AG09319 (cell line): ENCODE data around the gene POLR3K.
"Not testable (repeated sequence)": the region's sequence is repeated elsewhere in the genome, so short reads cannot be mapped to it uniquely, and the experiment has no call there.

ENCODE experiments used
- DNase-seq: peaks from one replicate; pipeline ENCODE4 v3.0.0-alpha.2; 2010; ENCODE audit warnings: low read depth; ENCODE audit errors: extremely low read depth
- TF ChIP-seq, protein P1 (sequence below): IDR thresholded peaks from 2 replicates; pipeline ENCODE4 v1.5.1; 2011; ENCODE audit warnings: low read depth, mild to moderate bottlenecking, inconsistent platforms, low read length, moderate library complexity

Gene POLR3K

DNA sequence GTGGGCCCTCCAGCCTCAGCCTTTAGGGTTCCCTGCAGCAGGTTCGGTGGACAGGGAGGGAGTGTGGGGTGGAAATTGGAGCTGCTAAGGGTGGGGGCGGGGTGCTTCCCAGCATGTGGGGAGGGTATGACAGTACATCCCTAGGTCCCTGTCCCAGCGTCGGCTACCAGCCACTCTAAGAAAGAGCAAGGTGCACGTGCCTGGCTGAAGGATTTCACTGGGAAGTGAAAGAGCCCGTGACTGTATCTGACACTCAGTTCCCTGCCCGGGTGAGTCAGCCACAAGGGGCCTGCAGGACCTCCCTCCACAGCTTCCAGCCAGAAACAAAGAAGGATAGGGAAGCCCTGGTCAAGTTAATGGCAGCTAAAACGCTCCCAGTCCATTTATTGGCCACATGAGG lies 4.3 kb upstream of the POLR3K start:
- DNase-seq: no peak
- TF ChIP-seq, protein P1, sequence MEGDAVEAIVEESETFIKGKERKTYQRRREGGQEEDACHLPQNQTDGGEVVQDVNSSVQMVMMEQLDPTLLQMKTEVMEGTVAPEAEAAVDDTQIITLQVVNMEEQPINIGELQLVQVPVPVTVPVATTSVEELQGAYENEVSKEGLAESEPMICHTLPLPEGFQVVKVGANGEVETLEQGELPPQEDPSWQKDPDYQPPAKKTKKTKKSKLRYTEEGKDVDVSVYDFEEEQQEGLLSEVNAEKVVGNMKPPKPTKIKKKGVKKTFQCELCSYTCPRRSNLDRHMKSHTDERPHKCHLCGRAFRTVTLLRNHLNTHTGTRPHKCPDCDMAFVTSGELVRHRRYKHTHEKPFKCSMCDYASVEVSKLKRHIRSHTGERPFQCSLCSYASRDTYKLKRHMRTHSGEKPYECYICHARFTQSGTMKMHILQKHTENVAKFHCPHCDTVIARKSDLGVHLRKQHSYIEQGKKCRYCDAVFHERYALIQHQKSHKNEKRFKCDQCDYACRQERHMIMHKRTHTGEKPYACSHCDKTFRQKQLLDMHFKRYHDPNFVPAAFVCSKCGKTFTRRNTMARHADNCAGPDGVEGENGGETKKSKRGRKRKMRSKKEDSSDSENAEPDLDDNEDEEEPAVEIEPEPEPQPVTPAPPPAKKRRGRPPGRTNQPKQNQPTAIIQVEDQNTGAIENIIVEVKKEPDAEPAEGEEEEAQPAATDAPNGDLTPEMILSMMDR: no peak

DNA sequence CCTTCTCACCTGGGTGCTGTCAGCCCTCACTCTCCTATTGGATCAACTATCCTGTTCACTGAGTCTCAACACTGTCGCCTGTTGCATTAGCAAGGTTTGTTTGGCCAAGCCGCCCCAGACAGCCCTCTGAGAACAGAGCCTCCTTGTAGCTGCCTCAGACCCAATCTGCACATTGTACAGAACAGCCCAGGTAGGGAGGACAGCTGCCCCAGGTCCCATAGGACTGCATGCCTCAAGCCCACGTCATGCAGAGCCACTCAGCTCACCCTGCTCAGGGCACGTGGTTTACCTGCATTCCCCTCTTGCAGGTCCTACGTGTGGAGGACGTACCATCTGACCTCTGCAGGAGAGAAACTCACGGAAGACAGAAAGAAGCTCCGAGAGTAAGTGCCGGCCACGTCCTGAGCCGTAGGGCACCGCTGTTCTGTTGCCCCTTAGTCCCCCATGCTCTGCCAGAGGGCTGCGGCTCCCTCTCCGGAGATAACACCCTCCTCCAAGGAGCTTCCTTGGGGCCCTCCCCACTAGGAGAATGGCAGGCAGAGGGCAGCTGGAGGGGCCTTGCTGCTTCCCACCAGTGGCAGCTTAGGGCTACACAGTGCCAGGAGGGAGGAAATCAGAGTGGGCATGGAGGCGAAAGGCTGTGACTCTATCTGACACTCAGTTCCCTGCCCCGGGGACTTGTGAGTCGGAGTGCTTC lies 3.0 kb upstream of the POLR3K start:
- no peak for DNase-seq
- TF ChIP-seq, protein P1: no peak

DNA sequence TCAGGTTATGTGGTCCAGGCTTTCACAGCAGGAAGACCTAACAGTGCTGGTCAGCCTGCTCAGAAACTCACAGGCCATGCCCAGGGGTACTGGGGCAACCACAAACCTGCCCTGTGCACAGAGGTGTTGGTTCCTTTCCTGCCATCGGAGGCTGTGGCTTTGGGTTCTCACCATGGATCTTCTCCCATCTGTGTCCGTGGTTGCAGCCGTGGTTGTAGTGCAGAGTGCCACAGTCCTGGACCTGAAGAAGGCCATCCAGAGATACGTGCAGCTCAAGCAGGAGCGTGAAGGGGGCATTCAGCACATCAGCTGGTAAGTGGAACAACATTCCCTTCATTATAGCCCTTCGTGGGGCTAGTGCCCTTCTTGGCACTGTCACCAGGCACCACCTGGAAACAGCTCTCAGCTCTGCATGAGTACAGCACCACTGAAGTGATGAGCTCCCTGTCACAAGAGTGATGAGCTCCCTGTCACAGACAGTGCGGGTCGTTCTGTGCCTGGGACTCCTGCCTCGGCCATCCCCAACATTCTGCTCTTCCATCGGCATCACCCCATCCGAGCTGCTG lies 2.2 kb upstream of the POLR3K start:
- no peak for DNase-seq
- TF ChIP-seq, protein P1: no peak

DNA sequence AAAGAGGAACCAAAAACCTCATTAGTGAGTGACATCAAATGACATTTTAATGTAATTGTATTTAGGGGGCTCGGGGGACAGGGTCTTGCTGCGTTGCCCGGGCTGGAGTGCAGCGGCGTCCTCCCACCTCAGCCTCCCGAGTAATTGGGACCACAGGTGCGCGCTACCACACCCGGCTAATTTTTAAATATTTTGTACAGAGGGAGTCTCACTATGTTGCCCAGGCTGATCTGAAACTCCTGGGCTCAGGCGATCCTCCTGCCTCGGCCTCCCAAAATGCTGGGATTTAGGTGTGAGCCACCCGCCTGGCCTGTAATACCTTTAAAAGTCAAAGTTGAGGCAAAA lies 801 bp upstream of the POLR3K start:
- TF ChIP-seq, protein P1: no peak
- DNase-seq: no peak

DNA sequence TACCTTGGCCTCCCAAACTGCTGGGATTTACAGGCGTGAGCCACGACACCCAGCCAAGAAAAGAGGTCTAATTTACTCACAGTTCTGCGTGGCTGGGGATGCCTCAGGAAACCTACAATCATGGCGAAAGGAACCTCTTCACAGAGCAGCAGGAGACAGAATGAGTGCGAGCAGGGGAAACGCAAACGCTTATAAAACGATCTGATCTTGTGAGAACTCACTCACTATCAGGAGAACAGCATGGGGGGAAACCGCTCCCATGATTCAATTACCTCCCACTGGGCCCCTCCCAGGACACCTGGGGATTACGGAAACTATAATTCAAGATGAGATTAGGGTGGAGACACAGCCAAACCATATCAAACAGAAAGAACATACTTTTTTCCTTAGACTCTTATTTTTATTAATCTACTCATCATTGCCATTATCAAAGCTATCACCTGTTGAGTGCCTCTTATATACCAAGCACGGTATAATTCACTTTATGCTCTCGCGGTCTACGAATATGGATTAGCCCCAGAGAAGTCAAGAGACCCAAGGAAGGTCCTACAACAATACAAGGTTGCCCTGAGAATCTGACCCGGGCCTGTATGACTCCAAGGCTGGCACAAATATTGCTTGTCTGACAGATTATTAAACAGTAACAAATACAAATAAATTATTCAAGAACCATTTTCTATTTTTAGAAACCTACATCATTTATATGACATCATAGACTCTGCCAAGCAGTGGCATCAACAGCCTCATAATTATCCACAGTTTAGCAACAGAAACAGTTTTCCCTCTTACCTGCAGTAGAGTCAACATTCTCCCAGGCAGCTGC lies 2.4 kb downstream of the POLR3K start:
- TF ChIP-seq, protein P1: no peak
- DNase-seq: no peak

DNA sequence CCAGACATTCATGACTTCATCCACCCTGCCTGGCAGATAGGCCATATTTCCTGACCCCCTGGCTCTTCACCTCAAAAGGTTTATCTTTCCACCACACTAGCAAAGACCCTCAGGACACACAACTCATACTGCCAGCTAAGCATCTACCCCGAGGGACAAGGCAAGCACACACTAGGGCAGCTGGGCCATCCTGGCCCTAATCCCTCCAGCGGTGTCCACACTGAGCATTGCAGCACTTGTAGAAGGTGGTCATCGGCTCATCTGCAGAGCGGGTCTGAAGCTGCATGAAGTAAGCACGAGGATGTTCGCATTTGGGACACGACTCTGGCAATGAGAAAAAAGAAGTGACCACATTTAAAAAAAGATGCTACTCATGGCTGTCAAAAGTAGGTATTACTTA lies 6.2 kb downstream of the POLR3K start:
- no peak for DNase-seq

DNA sequence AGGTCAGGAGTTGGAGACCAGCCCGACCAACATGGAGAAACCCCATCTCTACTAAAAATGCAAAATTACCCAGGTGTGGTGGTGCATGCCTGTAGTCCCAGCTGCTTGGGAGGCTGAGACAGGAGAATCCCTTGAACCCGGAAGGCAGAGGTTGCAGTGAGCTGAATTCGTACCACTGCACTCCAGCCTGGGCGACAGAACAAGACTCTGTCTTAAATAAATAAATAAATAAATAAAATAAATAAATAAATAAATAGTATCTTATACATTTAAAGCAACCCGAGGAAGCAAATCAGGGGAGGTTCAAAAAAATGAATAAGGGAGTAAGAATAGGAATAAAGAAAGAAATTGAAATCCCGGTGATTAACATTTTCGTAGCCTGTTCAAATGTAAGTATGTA lies 6.9 kb downstream of the POLR3K start:
- not testable (repeated sequence) for DNase-seq

More for the DNA sequence above, 6.2 kb downstream of the POLR3K start:
- TF ChIP-seq, protein P1: no peak
